Measurements from ENCODE around the gene CYB5RL. TPM values are rescaled to one million over a fixed set of nuclear protein-coding genes. Genes with fewer than 3 reads are reported as not detected.
A peak's percentile ranks its signal among the peaks of the same experiment; 100 is the strongest.

CYB5RL gene
- total RNA-seq, 1 experiment from 2014 or later = 5.4 TPM

- no peak for DNase-seq (ENCODE audit: low read depth)
Observed at GRCh38 chr1:54159733-54160316, 40.0 kb downstream of the CYB5RL start.

GRCh38 chr1:54158071-54158470 is 41.8 kb downstream of the CYB5RL start:
- peak; percentile 42 for DNase-seq (ENCODE audit: low read depth)

GRCh38 chr1:54157401-54157800 is 42.4 kb downstream of the CYB5RL start:
- no peak for DNase-seq (ENCODE audit: low read depth)

DNA sequence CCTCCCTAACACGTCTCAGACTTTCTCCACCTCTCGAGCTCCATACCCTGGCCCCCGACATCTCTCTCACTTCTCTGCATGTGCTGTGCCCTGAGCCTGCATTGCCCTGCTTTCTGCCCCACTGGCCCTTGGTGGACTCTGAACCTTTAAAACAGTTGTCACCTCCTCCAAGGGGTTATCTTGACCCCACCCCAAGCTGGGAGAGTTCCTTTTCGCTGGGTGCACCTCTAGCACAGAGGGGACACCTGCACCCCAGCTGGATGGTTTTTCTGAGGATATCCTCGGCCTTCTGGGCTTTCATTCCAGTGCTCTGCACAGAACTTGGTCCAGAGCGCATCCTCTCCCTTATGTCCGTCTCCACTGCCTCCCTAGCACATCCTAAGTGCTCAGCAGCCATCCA is 42.8 kb downstream of the CYB5RL start:
- no peak for DNase-seq (ENCODE audit: low read depth)

GRCh38 chr1:54156201-54156600 is 43.6 kb downstream of the CYB5RL start:
- DNase-seq (ENCODE audit: low read depth) = no peak

GRCh38 chr1:54153535-54154439 is 46.0 kb downstream of the CYB5RL start:
- DNase-seq (ENCODE audit: low read depth) = peak; percentile 55

DNA sequence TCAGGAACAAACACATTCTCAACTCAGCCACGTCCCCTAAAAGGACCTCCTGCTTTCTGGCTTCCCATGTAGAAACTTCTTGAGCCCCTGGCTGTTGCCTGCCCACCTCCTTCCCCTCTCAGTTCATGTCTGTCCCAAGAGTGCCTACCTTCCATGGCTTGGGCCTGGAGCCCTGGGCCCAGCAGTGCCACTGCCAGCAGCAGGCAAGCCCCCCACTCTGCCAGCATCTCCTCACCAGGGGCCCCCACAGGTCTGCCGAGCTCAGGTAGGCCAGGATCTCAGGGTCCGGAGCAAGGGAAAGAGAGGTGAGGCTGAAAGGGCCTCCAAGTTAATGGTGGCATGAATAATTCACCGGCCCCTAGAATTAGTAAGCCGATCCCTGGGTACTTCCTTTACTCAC is 47.1 kb downstream of the CYB5RL start, which contains the start of gene CDCP2:
Gene CDCP2 (minus strand): TSS at position 305 of the 400 bp plus-strand sequence. CDS start 78 bp downstream, at position 227.
- DNase-seq (ENCODE audit: low read depth) = no peak

DNA sequence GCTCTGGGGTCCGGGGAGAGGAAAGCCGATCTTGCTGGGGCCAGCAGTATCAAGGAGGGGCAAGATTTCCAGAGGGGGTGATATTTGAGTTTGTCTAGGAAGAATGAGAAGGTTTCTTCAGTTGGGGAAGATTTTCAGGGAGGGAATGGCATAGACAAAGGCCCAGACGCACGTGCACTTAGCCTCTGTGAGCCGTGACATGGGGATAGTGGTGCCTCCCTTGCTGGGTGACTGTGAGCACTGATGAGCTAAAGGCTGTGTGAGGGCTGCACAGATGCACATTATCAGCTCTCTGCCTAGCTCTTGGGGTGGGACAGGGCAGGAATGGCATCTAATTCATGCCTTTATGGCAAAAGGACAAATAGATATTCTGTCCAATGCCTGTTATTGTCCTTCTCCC is 48.8 kb downstream of the CYB5RL start:
- DNase-seq (ENCODE audit: low read depth) = no peak

Other genes starting within 250 kb of the CYB5RL start
- not detected in 2 replicates for gene LDLRAD1, start 181.8 kb downstream of the CYB5RL start, total RNA-seq (2014; rRNA removed; shearing (Covaris generic))
- 394 and 422 TPM in 2 replicates for gene TMEM59, start 146.8 kb downstream of the CYB5RL start, total RNA-seq (2014; rRNA removed; shearing (Covaris generic))
- gene TCEANC2, start 146.4 kb downstream of the CYB5RL start, total RNA-seq (2014; rRNA removed; shearing (Covaris generic)) = 3.1 and 4.2 TPM in 2 replicates
- gene CDCP2, start 47.0 kb downstream of the CYB5RL start, total RNA-seq (2014; rRNA removed; shearing (Covaris generic)) = not detected in 2 replicates
- 144 TPM in 2 replicates for gene MRPL37, start 137 bp upstream of the CYB5RL start, total RNA-seq (2014; rRNA removed; shearing (Covaris generic))
- 21.1 and 26.0 TPM in 2 replicates for gene SSBP3, start 206.4 kb upstream of the CYB5RL start, total RNA-seq (2014; rRNA removed; shearing (Covaris generic))